CD4-positive, alpha-beta memory T cell (primary cell): ENCODE data around the gene RAB8B. TPM values are rescaled to one million over a fixed set of nuclear protein-coding genes. Genes with fewer than 3 reads are reported as not detected.

Source experiments
- CTCF ChIA-PET: fragments of 350-600 bp; sonication (Branson Sonifier 250); formaldehyde crosslinking; loops from one replicate; lab custom pipeline; 2021; ENCODE audit warnings: inconsistent platforms; ENCODE audit not compliant: partially characterized antibody; lab: Charles Lee
- POLR2A ChIA-PET: fragments of 350-600 bp; sonication (Branson Sonifier 250); formaldehyde crosslinking; loops from one replicate; lab custom pipeline; 2021; ENCODE audit not compliant: partially characterized antibody; lab: Charles Lee
- DNase-seq, 5 donors: peaks; one replicate each; pipeline versions ENCODE4 v3.0.0 to v3.0.0-alpha.2; 2020 to 2022; ENCODE audit warnings: mixed read lengths in 1 of 5
- H3K27ac ChIP-seq: one replicate; pipeline ENCODE4 v1.7.0; 2013; ENCODE audit warnings: low read depth, low read length
- H3K27me3 ChIP-seq: 2 replicates; pipeline ENCODE4 v1.7.0; 2013; ENCODE audit warnings: mild to moderate bottlenecking, low read length, moderate library complexity; ENCODE audit not compliant: insufficient read depth
- H3K36me3 ChIP-seq: 2 replicates; pipeline ENCODE4 v1.7.0; 2013; ENCODE audit warnings: mild to moderate bottlenecking, low read length, moderate library complexity; ENCODE audit not compliant: insufficient read depth
- H3K4me1 ChIP-seq: 2 replicates; pipeline ENCODE4 v1.7.0; 2013; ENCODE audit warnings: mild to moderate bottlenecking, low read length, moderate library complexity; ENCODE audit not compliant: insufficient read depth
- H3K4me3 ChIP-seq, 2 donors: one replicate each; pipeline ENCODE4 v1.7.0; 2013; ENCODE audit warnings: low read length in 2 of 2, mild to moderate bottlenecking in 1 of 2
- H3K9me3 ChIP-seq, 2 donors: one replicate each; pipeline ENCODE4 v1.7.0; 2013; ENCODE audit warnings: low read length in 2 of 2, control low read depth in 1 of 2; ENCODE audit not compliant: control insufficient read depth in 1 of 2
- H3K27ac Mint-ChIP-seq, 7 donors: one replicate each; pipeline ENCODE4 v1.8.0; 2020 to 2021; ENCODE audit warnings: mixed read lengths in 7 of 7, mild to moderate bottlenecking in 6 of 7, inconsistent platforms in 3 of 7, moderate library complexity in 3 of 7
- H3K27me3 Mint-ChIP-seq, 2 donors: one replicate each; pipeline ENCODE4 v1.8.0; 2020 to 2021; ENCODE audit warnings: mixed read lengths in 2 of 2
- H3K36me3 Mint-ChIP-seq, 2 donors: one replicate each; pipeline ENCODE4 v1.8.0; 2020 to 2021; ENCODE audit warnings: mixed read lengths in 2 of 2, inconsistent platforms in 1 of 2, mild to moderate bottlenecking in 1 of 2
- H3K4me1 Mint-ChIP-seq, 4 donors: one replicate each; pipeline ENCODE4 v1.8.0; 2020 to 2021; ENCODE audit warnings: mixed read lengths in 4 of 4, mild to moderate bottlenecking in 1 of 4
- H3K4me3 Mint-ChIP-seq, 8 donors: one replicate each; pipeline ENCODE4 v1.8.0; 2020 to 2021; ENCODE audit warnings: mixed read lengths in 8 of 8, mild to moderate bottlenecking in 7 of 8, moderate library complexity in 6 of 8, inconsistent platforms in 3 of 8
- H3K9me3 Mint-ChIP-seq, 8 donors: one replicate each; pipeline ENCODE4 v1.8.0; 2020 to 2021; ENCODE audit warnings: mixed read lengths in 8 of 8, mild to moderate bottlenecking in 5 of 8, inconsistent platforms in 3 of 8, moderate library complexity in 1 of 8
- intact Hi-C: fragments of 100-400 bp; cut with micrococcal nuclease; formaldehyde crosslinking; loops from one replicate; pipeline ENCODE4 v1.15.1; 2023
- polyA plus RNA-seq, 2 donors: library from polyadenylated mRNA; unstranded; fragments of 300-500 nt; fragmentation: Illumina TruSeq; gene quantifications; one replicate each; pipeline ENCODE4 v1.2.3, GENCODE V29; 2021
- total RNA-seq, 2 experiments: library from RNA; stranded (reverse); gene quantifications; one replicate each; pipeline ENCODE4 v1.2.3, GENCODE V29; 2021

RAB8B gene
- total and polyA plus RNA-seq, 4 experiments from 2014 or later, result 35.1 to 86.4 (median 72.2) TPM

- Histone ChIP-seq H3K36me3 (no peaks in the 10 kb centered on the region), H3K4me3 (peak overlapping the region; percentile 75 to 80), H3K27me3 (no peaks in the 10 kb centered on the region), H3K9me3 (no peaks in the 10 kb centered on the region), H3K27ac (peak overlapping the region; percentile 93), H3K4me1 (peaks cover 54% of the 10 kb centered on the region)
- intact Hi-C loops, result loop anchor here (1.0 to 10.0 kb wide), 3 partner anchors 33 to 215 kb away; partner anchors contain the start of genes LACTB and RPS27L
- peak overlapping the region; percentile 95 to 99 (median 98) for H3K4me3 Mint-ChIP-seq
- peak overlapping the region; percentile 87 to 100 (median 98) for H3K27ac Mint-ChIP-seq
- no peaks in the 10 kb centered on the region for H3K27me3 Mint-ChIP-seq
- no peaks in the 10 kb centered on the region for H3K9me3 Mint-ChIP-seq
- CTCF ChIA-PET, result interaction anchor here (2.4 to 8.6 kb wide), 3 partner anchors 20 to 40 kb away, joined by 9 to 62 read pairs (median 26); no protein-coding TSS in a partner anchor
- peaks cover 0 to 20% of the 10 kb centered on the region in 2 donors for H3K36me3 Mint-ChIP-seq
- peaks cover 43 to 64% (median 51%) of the 10 kb centered on the region in 4 donors for H3K4me1 Mint-ChIP-seq
- POLR2A ChIA-PET, result interaction anchor here (0.6 to 8.6 kb wide), 13 partner anchors 13 to 87 kb away, joined by 3 to 161 read pairs (median 13); partner anchors contain the start of genes APH1B and RPS27L
- peak in 1 of 5 donors; percentile 14 for DNase-seq
Measured at GRCh38 chr15:63189941-63190768, 749 bp downstream of the RAB8B start.

GRCh38 chr15:63190769-63191649, 1.6 kb downstream of the RAB8B start:
- Histone ChIP-seq H3K4me1 (peaks cover 63% of the 10 kb centered on the region), H3K27ac (peak overlapping the region; percentile 93), H3K36me3 (no peaks in the 10 kb centered on the region), H3K9me3 (no peaks in the 10 kb centered on the region), H3K4me3 (peak overlapping the region; percentile 75 to 80), H3K27me3 (no peaks in the 10 kb centered on the region)
- POLR2A ChIA-PET, result interaction anchor here (0.6 to 8.6 kb wide), 27 partner anchors 8 to 1703 kb away, joined by 3 to 161 read pairs (median 5); partner anchors contain the start of genes APH1B, CIAO2A and RPS27L
- intact Hi-C loops, result no loop called here
- DNase-seq, result no peak
- Mint-ChIP-seq H3K4me1 (peaks cover 52 to 73% (median 59%) of the 10 kb centered on the region in 4 donors), H3K9me3 (no peaks in the 10 kb centered on the region), H3K4me3 (peak overlapping the region; percentile 95 to 99 (median 98)), H3K27me3 (no peaks in the 10 kb centered on the region), H3K36me3 (peaks cover 0 to 21% of the 10 kb centered on the region in 2 donors), H3K27ac (peak overlapping the region; percentile 87 to 100 (median 99))
- CTCF ChIA-PET, result interaction anchor here (0.6 to 8.6 kb wide), 14 partner anchors 12 to 275 kb away, joined by 3 to 62 read pairs (median 4); partner anchors contain the start of gene RPS27L

DNA sequence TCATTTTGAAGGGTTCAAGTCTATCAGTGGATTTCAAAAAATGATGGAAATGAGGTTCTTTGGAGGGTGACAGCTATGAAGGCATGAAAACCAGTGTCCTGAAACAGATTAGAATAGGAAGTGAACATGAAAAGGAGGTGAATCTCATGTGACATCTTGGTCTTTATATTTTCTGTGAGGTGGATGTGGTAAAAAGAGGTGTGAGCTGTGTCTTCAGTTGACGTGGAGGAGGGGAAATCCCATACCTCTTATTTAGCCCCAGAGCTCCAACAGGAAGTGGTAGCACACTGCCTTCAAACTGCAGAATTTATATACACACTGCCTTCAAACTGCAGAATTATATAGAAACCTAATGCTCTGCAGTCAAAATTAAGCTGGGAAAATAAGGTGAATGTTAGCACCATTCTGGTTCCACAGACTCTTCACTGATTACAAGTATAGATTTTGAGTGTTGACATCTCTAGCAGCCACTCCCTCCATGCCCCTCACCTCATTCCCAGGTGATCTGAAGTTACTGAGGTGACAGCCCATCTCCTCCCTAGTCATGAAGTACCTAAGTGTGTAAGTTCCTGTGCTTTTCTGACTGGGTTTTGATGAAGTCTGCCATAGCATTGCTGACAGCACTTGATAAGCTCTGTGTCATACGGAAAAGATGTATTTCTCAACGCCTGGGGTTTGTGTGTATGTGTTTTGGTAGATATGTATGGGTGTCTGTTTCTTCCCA, 2.7 kb downstream of the RAB8B start:
- Mint-ChIP-seq H3K4me3 (peak overlapping the region; percentile 75 to 98 (median 92)), H3K4me1 (peaks cover 61 to 82% (median 69%) of the 10 kb centered on the region in 4 donors), H3K27ac (peak overlapping the region; percentile 87 to 100 (median 99)), H3K27me3 (no peaks in the 10 kb centered on the region), H3K36me3 (peaks cover 0 to 21% of the 10 kb centered on the region in 2 donors), H3K9me3 (no peaks in the 10 kb centered on the region)
- intact Hi-C loops, result loop anchor here (1.0 to 2.0 kb wide), 4 partner anchors 18 to 85 kb away; partner anchors contain the start of gene APH1B
- Histone ChIP-seq H3K4me3 (peak overlapping the region; percentile 18 to 80), H3K36me3 (no peaks in the 10 kb centered on the region), H3K27ac (peak overlapping the region; percentile 93), H3K9me3 (no peaks in the 10 kb centered on the region), H3K4me1 (peaks cover 72% of the 10 kb centered on the region), H3K27me3 (no peaks in the 10 kb centered on the region)
- ChIA-PET POLR2A (interaction anchor here (0.6 to 8.6 kb wide), 34 partner anchors 9 to 1702 kb away, joined by 3 to 161 read pairs (median 4); partner anchors contain the start of genes APH1B, CIAO2A, RPS27L and SNX1), CTCF (interaction anchor here (0.6 to 8.6 kb wide), 17 partner anchors 11 to 274 kb away, joined by 3 to 62 read pairs (median 4); partner anchors contain the start of gene RPS27L)
- peak; percentile 85 to 93 (median 90) for DNase-seq

DNA sequence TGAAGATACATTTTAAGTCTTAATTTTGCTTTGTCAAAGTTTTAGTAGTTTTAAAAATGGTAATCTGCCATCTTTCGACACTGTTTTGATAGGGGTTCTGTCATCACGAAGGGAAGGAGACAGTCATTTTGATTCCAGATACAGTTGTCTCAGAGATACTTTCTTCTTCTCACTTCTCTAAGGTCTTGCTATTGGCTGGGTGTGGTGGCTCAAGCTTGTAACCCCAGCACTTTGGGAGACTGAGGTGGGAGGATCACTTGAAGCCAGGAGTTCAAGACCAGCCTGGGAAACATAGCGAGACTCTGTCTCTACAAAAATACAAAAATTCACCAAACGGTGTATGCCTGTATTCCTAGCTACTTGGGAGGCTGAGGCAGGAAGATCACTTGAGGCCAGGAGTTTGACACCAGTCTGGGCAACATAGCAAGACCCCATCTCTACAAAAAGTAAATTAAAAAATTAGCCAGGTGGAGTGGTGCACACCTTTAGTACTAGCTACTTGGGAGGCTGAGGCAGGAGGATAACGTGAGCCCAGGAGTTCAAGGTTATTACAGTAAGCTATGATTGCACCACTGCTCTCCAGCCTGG, 3.3 kb downstream of the RAB8B start:
- Histone ChIP-seq H3K9me3 (no peaks in the 10 kb centered on the region), H3K36me3 (no peaks in the 10 kb centered on the region), H3K27ac (peak overlapping the region; percentile 93), H3K4me3 (peak overlapping the region; percentile 18 to 80), H3K4me1 (peaks cover 79% of the 10 kb centered on the region), H3K27me3 (no peaks in the 10 kb centered on the region)
- peaks cover 64 to 86% (median 73%) of the 10 kb centered on the region in 4 donors for H3K4me1 Mint-ChIP-seq
- H3K27me3 Mint-ChIP-seq, result no peaks in the 10 kb centered on the region
- POLR2A ChIA-PET, result interaction anchor here (0.9 to 8.6 kb wide), 22 partner anchors 9 to 312 kb away, joined by 3 to 161 read pairs (median 6); partner anchors contain the start of genes APH1B and RPS27L
- no peaks in the 10 kb centered on the region for H3K9me3 Mint-ChIP-seq
- H3K4me3 Mint-ChIP-seq, result peak overlapping the region; percentile 75 to 98 (median 92)
- CTCF ChIA-PET, result interaction anchor here (1.0 to 8.6 kb wide), 10 partner anchors 10 to 231 kb away, joined by 3 to 62 read pairs (median 4); no protein-coding TSS in a partner anchor
- intact Hi-C loops, result loop anchor here (1.0 to 2.0 kb wide), 4 partner anchors 18 to 85 kb away; partner anchors contain the start of gene APH1B
- peaks cover 2 to 23% of the 10 kb centered on the region in 2 donors for H3K36me3 Mint-ChIP-seq
- peak overlapping the region; percentile 87 to 100 (median 99) for H3K27ac Mint-ChIP-seq
- DNase-seq, result no peak

DNA sequence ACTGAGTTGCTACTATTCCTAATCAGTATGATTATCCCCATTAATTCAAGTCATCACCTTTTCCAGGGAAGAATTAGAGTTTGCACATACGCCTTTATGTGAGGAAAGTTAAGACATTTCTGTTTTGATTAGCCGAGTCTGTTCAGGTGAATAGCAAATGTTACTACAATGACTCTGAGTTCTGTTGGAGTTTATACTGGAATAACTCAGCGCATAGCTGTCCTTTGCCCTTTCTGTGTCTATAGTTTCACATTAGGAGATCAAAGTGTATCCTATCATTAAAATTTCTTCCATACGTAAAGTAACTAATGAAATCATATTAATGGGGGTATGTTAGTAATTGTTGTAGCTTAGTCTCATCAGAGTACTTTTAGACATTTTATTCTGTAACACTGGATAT, 4.9 kb downstream of the RAB8B start:
- intact Hi-C loops, result loop anchor here (1.0 kb wide), 1 partner anchor 8 kb away; no protein-coding TSS in a partner anchor
- Histone ChIP-seq H3K27me3 (no peaks in the 10 kb centered on the region), H3K4me1 (peaks cover 88% of the 10 kb centered on the region), H3K27ac (peak overlapping the region; percentile 93), H3K36me3 (no peaks in the 10 kb centered on the region), H3K9me3 (no peaks in the 10 kb centered on the region), H3K4me3 (peak overlapping the region; percentile 1 to 52)
- peaks cover 70 to 90% (median 79%) of the 10 kb centered on the region in 4 donors for H3K4me1 Mint-ChIP-seq
- no peaks in the 10 kb centered on the region for H3K9me3 Mint-ChIP-seq
- H3K27me3 Mint-ChIP-seq, result no peaks in the 10 kb centered on the region
- DNase-seq, result no peak
- ChIA-PET POLR2A (interaction anchor here (0.8 to 8.6 kb wide), 15 partner anchors 9 to 303 kb away, joined by 3 to 161 read pairs (median 4); partner anchors contain the start of genes APH1B and RPS27L), CTCF (interaction anchor here (0.8 to 8.6 kb wide), 13 partner anchors 8 to 208 kb away, joined by 3 to 62 read pairs (median 3); partner anchors contain the start of gene RPS27L)
- peak overlapping the region; percentile 87 to 100 (median 99) for H3K27ac Mint-ChIP-seq
- H3K36me3 Mint-ChIP-seq, result peaks cover 2 to 26% of the 10 kb centered on the region in 2 donors
- H3K4me3 Mint-ChIP-seq, result peak overlapping the region; percentile 75 to 98 (median 85)
